ENCODE measurements around the gene TMEM131.

TMEM131 gene

DNA sequence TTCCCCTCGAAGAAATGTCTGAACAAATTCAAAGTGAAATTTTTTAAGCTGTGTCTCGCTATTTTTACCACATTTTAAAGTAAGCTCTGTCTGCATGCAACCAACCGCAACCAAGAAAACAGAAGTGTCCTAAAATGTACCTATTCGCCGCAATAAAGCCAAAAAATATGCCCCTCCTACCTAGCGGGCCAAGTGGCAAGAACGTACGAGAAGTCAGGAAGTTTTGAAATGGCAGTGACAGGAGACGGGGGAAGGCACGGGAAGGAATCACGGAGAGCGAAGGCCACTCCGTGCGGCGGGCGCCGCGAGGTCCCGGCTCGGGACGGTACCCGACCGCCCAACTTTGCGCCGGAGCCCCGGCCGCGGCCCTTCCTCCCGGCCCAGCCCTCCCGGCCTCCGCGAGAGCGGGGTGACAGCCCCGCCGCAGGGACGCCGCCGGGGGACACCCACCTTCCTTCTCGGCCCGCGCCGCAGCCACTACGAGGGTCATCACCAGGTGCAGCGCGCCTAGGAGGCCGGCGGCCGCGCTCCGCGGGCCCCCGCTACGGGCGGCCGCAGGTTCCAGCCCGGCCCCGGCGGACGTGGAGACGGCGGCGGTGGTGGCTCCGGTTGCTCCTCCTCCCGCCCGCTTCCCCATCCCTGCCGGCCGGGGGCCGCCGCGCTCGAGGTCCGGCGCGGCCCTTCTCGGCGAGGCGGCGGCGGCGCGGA is 568 bp downstream of the TMEM131 start:
- Histone ChIP-seq H3K36me3 (ENCODE audit: control insufficient read depth, insufficient read depth, low read length) (no peaks in the 10 kb centered on the region), H3K4me3 (ENCODE audit: low read length) (peak overlapping the region; percentile 72), H3K27me3 (ENCODE audit: control insufficient read depth, insufficient read depth, low read length) (no peaks in the 10 kb centered on the region), H3K9me3 (ENCODE audit: control insufficient read depth, low read length) (no peaks in the 10 kb centered on the region), H3K4me1 (ENCODE audit: control insufficient read depth, insufficient read depth, low read length) (peaks cover 10% of the 10 kb centered on the region), H3K9ac (ENCODE audit: low read length) (peak overlapping the region; percentile 91)

DNA sequence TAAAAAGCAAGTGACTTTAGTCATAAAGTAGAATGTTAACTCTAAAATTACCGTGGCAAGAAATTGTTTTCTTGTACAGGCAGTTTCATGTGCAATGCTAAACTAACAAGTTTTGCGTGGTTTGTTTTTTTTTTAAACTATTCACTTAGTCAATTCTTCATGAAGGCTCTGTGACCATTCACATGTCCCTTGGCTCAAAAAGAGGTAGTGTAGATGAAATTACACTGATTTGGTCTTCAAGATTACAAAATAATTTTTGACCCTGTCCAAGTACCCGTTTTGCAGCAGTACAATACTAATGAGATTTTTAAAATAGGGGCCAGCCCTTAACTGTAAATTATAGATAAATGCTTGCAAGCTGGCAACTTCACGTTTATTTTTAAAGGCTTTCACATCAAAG is 1.3 kb downstream of the TMEM131 start:
- Histone ChIP-seq H3K36me3 (ENCODE audit: control insufficient read depth, insufficient read depth, low read length) (no peaks in the 10 kb centered on the region), H3K9me3 (ENCODE audit: control insufficient read depth, low read length) (no peaks in the 10 kb centered on the region), H3K4me3 (ENCODE audit: low read length) (peak overlapping the region; percentile 70), H3K9ac (ENCODE audit: low read length) (peak overlapping the region; percentile 91), H3K27me3 (ENCODE audit: control insufficient read depth, insufficient read depth, low read length) (no peaks in the 10 kb centered on the region), H3K4me1 (ENCODE audit: control insufficient read depth, insufficient read depth, low read length) (peaks cover 16% of the 10 kb centered on the region)

DNA sequence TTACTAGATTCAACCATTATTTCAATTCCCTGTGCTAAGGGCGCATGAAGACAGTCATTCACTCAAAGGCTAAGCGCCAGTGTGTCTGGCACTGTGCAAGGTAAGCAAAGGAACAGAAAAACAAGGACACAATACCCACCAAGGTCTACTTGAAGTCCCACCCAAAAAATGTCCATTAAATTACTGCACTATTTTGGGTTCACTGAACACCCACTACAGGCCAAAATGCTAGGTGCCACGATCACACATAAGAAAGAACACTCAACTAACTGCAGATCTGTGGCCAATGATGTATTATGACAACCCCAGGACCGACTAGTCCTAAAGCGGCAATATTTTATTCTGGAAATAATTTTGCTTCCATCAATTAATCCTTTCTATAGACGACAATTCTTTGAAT is 1.8 kb downstream of the TMEM131 start:
- no peaks in the 10 kb centered on the region for H3K9me3 ChIP-seq (ENCODE audit: control insufficient read depth, low read length)
- H3K4me1 ChIP-seq (ENCODE audit: control insufficient read depth, insufficient read depth, low read length): peaks cover 16% of the 10 kb centered on the region
- peak overlapping the region; percentile 12 for H3K4me3 ChIP-seq (ENCODE audit: low read length)
- no peaks in the 10 kb centered on the region for H3K36me3 ChIP-seq (ENCODE audit: control insufficient read depth, insufficient read depth, low read length)
- peak overlapping the region; percentile 91 for H3K9ac ChIP-seq (ENCODE audit: low read length)
- H3K27me3 ChIP-seq (ENCODE audit: control insufficient read depth, insufficient read depth, low read length): no peaks in the 10 kb centered on the region

DNA sequence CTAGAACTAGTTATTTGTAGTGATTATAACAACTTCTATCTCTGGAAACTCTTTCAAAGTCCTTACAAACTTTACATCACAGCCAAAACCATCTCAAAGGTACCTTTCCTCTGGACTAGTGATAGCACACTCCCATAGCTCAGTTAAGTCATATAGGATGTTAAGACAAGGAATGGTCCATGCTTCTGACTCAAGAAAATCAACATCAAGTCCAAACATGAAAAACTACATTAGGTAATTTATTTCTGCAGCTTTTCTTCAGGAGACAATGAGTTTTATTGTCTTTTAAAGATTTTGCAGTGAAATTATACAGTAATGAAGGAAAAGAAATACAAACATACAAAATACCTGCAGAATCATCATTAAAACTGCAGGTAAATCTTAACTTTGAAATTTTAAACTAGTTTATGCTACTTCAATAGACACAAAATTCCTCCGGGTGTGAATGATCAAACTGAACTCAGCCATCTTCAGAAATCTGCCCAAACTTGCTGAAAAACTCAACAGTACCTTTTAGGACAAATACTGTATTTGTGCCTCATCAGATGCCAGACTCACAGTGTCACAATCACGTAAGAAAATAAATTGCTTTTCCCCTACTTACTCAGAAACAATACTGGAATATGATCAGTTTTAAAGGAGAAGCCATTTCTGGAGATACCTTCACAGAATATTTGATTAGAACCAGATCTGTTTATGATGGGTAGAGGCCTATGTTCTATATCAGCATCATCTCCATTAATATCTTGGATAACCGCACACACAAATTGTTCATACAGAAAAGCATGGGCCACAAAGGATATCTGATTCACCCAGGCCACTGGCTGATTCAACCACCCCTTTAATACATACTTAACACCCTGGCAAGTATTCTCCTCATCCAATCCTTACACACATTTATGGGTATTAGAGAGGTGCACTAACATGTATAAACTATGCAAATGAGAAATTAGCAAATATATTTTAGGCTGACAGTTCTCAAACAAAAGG is 2.6 kb downstream of the TMEM131 start:
- H3K4me1 ChIP-seq (ENCODE audit: control insufficient read depth, insufficient read depth, low read length): peaks cover 16% of the 10 kb centered on the region
- no peak overlapping the region for H3K9ac ChIP-seq (ENCODE audit: low read length)
- H3K4me3 ChIP-seq (ENCODE audit: low read length): no peak overlapping the region
- H3K36me3 ChIP-seq (ENCODE audit: control insufficient read depth, insufficient read depth, low read length): no peaks in the 10 kb centered on the region
- no peaks in the 10 kb centered on the region for H3K27me3 ChIP-seq (ENCODE audit: control insufficient read depth, insufficient read depth, low read length)
- H3K9me3 ChIP-seq (ENCODE audit: control insufficient read depth, low read length): no peaks in the 10 kb centered on the region

DNA sequence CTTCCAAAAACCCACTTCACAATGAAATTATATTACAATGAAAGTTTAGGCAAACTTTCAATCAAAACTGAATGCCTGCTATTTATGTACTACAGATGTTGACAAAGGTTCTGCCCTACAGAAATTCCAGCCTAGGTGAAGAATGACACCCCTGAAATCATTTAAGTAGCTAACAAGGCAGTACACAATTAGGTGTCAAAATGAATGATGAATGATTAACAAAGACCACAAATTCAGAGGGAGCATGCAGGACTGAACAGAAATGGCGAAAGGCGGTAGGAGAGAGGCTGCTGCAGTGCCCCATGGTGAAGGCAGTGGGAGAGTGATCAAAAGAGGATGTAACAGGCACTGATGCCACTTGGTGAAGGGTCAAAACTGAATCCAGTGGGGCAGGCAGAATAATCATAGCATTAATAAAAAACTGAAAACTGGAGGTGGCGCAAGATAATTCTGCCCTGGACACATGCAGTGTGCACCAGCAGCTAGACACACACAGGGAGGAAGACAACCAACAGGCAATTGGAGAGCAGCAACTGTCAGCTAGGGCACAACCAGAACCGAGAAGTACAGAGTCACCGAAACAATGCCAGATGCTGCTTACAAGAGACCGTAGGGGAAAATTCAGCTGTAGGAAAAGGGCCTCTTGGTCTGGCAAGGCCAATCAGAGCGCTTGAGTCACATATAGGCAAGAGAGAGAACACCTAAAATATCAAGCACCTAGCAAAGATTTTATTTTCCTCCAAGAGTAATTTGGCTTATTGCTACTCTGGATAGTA is 4.5 kb downstream of the TMEM131 start:
- no peaks in the 10 kb centered on the region for H3K36me3 ChIP-seq (ENCODE audit: control insufficient read depth, insufficient read depth, low read length)
- H3K27me3 ChIP-seq (ENCODE audit: control insufficient read depth, insufficient read depth, low read length): no peaks in the 10 kb centered on the region
- H3K9me3 ChIP-seq (ENCODE audit: control insufficient read depth, low read length): no peaks in the 10 kb centered on the region
- H3K9ac ChIP-seq (ENCODE audit: low read length): no peak overlapping the region
- no peak overlapping the region for H3K4me3 ChIP-seq (ENCODE audit: low read length)
- H3K4me1 ChIP-seq (ENCODE audit: control insufficient read depth, insufficient read depth, low read length): peaks cover 12% of the 10 kb centered on the region

DNA sequence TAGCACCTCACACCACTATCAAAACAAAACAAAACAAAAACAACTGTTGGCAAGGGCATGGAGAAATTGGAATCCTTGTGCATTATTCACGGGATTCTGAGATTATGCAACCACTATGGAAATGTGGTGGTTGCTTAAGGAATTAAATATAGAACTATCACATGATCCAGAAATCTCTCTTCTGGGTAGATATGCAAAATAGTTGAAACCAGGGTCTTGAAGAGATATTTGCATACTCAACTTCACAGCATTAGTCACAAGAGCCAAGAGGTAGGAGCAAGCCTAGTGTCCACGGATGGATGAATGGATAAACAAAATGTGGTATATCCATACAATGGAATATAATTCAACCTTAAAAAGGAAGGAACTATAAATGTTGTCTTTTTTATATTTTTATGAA is 7.0 kb downstream of the TMEM131 start:
- Histone ChIP-seq H3K9ac (ENCODE audit: low read length) (no peak overlapping the region), H3K9me3 (ENCODE audit: control insufficient read depth, low read length) (no peaks in the 10 kb centered on the region), H3K4me3 (ENCODE audit: low read length) (no peak overlapping the region), H3K27me3 (ENCODE audit: control insufficient read depth, insufficient read depth, low read length) (no peaks in the 10 kb centered on the region), H3K4me1 (ENCODE audit: control insufficient read depth, insufficient read depth, low read length) (peaks cover 12% of the 10 kb centered on the region), H3K36me3 (ENCODE audit: control insufficient read depth, insufficient read depth, low read length) (no peaks in the 10 kb centered on the region)

DNA sequence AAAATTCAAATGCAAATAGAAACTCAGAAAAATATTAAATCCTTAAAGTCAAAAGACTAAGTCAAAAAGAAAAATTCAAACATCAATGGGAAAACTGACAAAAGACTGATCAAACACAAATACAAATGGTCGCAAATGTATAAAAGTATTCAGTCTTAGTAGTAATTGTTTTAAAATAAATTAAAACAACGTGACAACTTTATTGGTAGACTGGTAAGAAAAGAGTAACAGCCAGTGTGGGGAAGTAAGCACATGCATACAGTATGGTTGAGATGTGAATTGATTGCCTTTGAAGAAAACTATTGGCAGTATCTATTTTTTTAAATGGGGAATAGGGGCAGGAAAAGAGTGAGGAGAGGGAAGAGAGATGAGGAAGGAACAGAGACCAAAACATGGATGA is 9.8 kb downstream of the TMEM131 start:
- no peak overlapping the region for H3K4me3 ChIP-seq (ENCODE audit: low read length)
- peaks cover 6% of the 10 kb centered on the region for H3K4me1 ChIP-seq (ENCODE audit: control insufficient read depth, insufficient read depth, low read length)
- no peaks in the 10 kb centered on the region for H3K27me3 ChIP-seq (ENCODE audit: control insufficient read depth, insufficient read depth, low read length)
- H3K9me3 ChIP-seq (ENCODE audit: control insufficient read depth, low read length): no peaks in the 10 kb centered on the region
- H3K9ac ChIP-seq (ENCODE audit: low read length): no peak overlapping the region
- no peaks in the 10 kb centered on the region for H3K36me3 ChIP-seq (ENCODE audit: control insufficient read depth, insufficient read depth, low read length)

DNA sequence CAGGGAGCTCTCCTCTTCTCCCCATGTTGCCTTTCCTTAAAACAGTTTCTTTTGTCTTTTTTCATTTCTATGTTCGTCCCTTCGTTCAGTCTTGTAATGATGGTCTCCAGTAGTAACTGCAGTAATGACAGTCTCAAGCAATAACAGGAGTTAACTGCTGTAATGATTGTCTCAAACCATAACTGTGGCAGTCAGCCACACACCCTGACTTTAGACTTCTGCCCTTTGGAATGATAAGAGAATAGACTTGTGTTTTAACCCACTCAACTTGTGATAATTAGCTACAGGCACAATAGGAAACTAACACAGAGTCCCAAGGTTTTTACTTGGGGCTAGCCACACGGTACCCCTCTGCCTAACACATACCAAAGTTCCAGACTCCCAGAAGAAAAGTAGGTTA is 12.1 kb downstream of the TMEM131 start:
- H3K4me3 ChIP-seq (ENCODE audit: low read length): no peak overlapping the region
- no peaks in the 10 kb centered on the region for H3K4me1 ChIP-seq (ENCODE audit: control insufficient read depth, insufficient read depth, low read length)
- H3K9me3 ChIP-seq (ENCODE audit: control insufficient read depth, low read length): no peaks in the 10 kb centered on the region
- H3K27me3 ChIP-seq (ENCODE audit: control insufficient read depth, insufficient read depth, low read length): no peaks in the 10 kb centered on the region
- no peaks in the 10 kb centered on the region for H3K36me3 ChIP-seq (ENCODE audit: control insufficient read depth, insufficient read depth, low read length)
- no peak overlapping the region for H3K9ac ChIP-seq (ENCODE audit: low read length)

DNA sequence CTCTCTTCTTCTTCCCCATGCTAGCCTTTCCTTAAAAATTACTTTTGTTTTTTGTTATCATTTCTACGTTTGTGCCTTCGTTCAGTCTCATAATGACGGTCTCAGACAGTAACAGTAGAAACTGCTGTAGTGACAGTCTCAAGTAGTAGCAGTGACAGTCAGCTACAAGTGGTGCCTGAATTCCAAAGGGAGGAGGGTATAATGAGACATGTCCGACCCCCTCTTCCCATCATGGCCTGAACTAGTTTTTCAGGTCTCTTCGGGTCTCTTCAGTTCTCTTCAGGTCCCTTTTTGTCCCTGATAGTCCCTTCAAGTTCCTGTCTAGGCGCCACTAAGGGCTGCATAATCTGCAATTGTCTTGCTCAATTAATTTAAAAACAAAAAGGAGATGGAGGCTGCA is 12.6 kb downstream of the TMEM131 start:
- Histone ChIP-seq H3K9ac (ENCODE audit: low read length) (no peak overlapping the region), H3K9me3 (ENCODE audit: control insufficient read depth, low read length) (no peaks in the 10 kb centered on the region), H3K4me1 (ENCODE audit: control insufficient read depth, insufficient read depth, low read length) (no peaks in the 10 kb centered on the region), H3K27me3 (ENCODE audit: control insufficient read depth, insufficient read depth, low read length) (no peaks in the 10 kb centered on the region), H3K4me3 (ENCODE audit: low read length) (no peak overlapping the region), H3K36me3 (ENCODE audit: control insufficient read depth, insufficient read depth, low read length) (no peaks in the 10 kb centered on the region)

DNA sequence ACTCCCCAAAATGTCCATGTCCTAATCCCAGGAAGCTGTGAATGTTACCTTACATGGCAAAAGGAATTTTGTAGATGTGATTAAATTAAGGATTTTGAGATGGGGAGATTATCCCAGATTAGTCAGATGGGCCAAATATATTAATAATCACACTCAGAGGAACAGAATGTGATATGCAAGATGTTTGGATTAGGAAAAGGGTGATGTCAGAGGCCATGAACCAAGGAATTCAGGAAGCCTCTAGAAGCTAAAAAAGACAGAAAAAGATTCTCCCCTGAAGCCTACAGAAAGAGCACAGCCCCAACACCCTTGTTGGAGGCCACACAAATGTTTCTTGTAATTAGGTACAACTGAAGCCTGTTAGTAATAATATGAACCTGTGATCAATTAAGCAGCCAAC is 13.1 kb downstream of the TMEM131 start:
- Histone ChIP-seq H3K9me3 (ENCODE audit: control insufficient read depth, low read length) (no peaks in the 10 kb centered on the region), H3K27me3 (ENCODE audit: control insufficient read depth, insufficient read depth, low read length) (no peaks in the 10 kb centered on the region), H3K36me3 (ENCODE audit: control insufficient read depth, insufficient read depth, low read length) (no peaks in the 10 kb centered on the region), H3K4me1 (ENCODE audit: control insufficient read depth, insufficient read depth, low read length) (no peaks in the 10 kb centered on the region), H3K4me3 (ENCODE audit: low read length) (no peak overlapping the region), H3K9ac (ENCODE audit: low read length) (no peak overlapping the region)

DNA sequence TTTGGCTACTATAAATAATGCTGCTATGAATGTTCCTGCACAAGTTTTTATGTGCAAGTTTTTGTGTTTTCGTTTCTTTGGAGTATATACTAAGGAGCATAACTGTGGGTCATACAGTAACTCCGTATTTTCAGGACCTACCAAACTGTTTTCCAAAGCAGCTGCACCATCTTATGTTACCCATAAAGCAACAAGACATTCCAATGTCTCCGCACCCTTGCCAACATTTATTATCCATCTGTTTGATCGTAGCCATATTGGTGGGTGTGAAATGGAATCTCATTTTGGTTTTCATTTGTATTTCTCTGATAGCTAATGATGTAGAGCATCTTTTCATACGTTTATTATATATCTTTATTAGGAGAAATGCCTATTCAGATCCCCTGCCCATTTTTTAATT is 13.8 kb downstream of the TMEM131 start:
- Histone ChIP-seq H3K27me3 (ENCODE audit: control insufficient read depth, insufficient read depth, low read length) (no peaks in the 10 kb centered on the region), H3K4me1 (ENCODE audit: control insufficient read depth, insufficient read depth, low read length) (no peaks in the 10 kb centered on the region), H3K9me3 (ENCODE audit: control insufficient read depth, low read length) (no peaks in the 10 kb centered on the region), H3K9ac (ENCODE audit: low read length) (no peak overlapping the region), H3K36me3 (ENCODE audit: control insufficient read depth, insufficient read depth, low read length) (no peaks in the 10 kb centered on the region), H3K4me3 (ENCODE audit: low read length) (no peak overlapping the region)

DNA sequence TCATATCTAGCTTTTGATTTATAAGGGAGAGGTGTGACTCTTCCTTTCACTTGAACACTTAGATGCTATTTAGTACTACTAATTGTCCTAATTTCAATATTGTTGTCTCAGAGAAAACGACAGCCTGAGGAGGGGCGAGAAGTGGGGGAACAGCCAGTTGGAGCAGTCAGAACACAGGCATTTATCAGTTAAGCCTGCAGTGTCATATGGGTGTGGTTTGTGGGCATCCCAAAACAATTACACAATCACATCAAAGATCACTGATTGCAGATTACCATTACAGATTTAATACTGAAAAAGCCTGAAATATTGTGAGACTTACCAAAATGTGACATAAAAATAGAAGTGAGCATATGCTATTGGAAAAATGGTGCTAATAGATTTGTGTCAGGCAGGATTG is 15.8 kb downstream of the TMEM131 start:
- Histone ChIP-seq H3K9ac (ENCODE audit: low read length) (no peak overlapping the region), H3K9me3 (ENCODE audit: control insufficient read depth, low read length) (no peaks in the 10 kb centered on the region), H3K27me3 (ENCODE audit: control insufficient read depth, insufficient read depth, low read length) (no peaks in the 10 kb centered on the region), H3K36me3 (ENCODE audit: control insufficient read depth, insufficient read depth, low read length) (no peaks in the 10 kb centered on the region), H3K4me3 (ENCODE audit: low read length) (no peak overlapping the region), H3K4me1 (ENCODE audit: control insufficient read depth, insufficient read depth, low read length) (no peaks in the 10 kb centered on the region)
